SIG-M5 treated with dmso at 0.1 percent for 504 hours (cell line): Measurements from ENCODE around the gene RGS3.

Experiments used
- DNase-seq: peaks from one replicate; lab custom pipeline; 2025; ENCODE audit not compliant: unreplicated experiment; lab: John Stamatoyannopoulos, UW

RGS3 gene

GRCh38 chr9:113464286-113464660, 746 bp downstream of the RGS3 start:
- DNase-seq, result no peak

- DNase-seq, result no peak
Measured at GRCh38 chr9:113465599-113466140, 2.1 kb downstream of the RGS3 start.

DNA sequence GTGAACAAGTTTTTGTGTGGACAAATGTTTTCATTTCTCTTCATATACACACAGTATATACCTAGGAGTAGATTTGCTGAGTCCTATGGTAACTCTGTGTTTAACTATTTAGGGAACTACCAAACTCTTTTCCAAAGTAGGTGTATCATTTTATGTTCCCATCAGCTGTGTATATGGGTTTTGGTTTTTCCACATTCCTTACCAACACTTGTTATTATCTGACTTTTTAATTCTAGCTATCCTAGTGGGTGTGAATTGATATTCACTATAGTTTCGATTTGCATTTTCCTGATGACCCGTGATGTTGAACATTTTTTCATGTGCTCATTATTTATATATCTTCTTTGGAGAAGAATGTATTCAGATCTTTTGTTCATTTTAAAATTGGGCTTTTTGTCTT, 3.7 kb downstream of the RGS3 start:
- DNase-seq, result no peak

- no peak for DNase-seq
Measured at GRCh38 chr9:113468716-113469448, 5.4 kb downstream of the RGS3 start.

DNA sequence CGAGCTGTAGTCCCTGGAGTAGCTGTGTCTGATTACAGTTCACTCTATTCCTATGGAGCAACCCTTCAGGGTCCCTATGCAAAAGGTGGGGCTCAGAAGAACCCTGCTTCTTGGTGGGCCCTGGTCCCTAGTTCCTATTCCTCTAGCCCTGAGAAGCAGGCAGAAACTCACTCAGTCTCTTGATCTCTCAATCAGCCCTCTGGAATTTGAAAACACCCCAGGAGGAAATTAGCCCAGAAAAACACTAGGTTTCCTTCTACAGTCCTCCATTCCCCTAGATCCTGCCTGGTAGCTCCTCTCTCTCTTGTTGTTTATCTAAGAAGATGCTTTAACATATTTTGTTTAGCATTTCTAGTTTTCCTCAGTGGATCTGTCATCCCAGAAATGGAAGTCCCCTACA, 7.6 kb downstream of the RGS3 start:
- DNase-seq, result no peak

GRCh38 chr9:113471566-113471965, 8.0 kb downstream of the RGS3 start:
- no peak for DNase-seq

DNA sequence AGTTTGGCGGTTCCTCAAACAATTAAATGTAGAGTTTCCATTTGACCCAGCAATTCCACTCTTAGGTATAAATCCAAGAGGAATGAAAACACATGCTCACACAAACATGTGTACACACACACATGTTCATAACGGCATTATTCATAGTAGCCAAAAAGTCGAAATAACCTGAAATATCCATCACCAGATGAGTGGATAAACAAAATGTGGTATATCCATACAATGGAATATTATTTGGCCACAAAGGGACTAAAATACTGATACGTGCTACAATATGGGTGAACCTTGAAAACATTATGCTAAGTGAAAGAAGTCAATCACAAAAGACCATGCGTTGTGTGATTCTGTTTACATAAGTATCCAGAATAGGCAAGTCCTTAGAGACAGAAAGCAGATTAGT, 8.7 kb downstream of the RGS3 start:
- no peak for DNase-seq

- DNase-seq, result no peak
Measured at GRCh38 chr9:113474360-113475028, 11.0 kb downstream of the RGS3 start.

DNA sequence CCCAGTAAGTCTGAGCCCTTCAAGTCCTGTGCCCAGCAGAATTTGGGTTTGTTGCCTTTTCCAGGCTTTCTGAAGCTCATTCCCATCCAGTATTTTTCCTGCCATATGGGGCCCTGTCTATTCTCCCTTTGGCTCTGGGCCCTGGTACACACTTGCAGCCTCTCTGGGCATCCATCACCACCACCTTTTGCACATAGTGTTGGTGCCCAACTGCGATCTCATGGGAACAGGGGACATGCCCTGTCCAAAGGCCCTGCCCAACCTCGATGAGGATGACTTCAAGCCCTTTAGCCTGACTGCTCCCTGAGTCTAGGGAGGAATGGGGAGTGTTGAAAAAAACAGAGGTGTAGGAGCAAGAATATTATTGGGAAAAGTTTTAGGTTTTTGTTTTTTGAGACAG, 11.5 kb downstream of the RGS3 start:
- no peak for DNase-seq

- DNase-seq, result no peak
Measured at GRCh38 chr9:113475992-113476391, 12.5 kb downstream of the RGS3 start.

DNA sequence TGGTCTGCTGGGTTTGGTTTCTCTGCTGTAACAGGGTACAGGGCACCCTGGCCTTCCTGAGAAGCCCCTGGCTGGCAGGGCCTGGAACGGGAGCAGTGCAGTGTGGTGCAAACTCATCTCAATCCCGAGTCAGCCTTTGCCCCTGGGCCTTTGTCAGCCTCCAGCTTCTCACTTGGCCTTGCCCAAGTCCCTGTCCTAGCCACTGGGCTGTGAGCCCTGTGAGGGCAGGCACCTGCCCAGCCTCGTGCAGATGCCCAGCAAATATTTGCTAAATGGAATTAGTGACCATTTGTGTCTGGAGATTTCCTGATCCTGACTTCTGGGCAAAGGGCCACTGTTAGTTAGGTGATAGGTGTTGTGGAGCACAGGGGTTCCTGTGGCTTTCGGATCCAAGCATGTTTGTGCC, 13.0 kb downstream of the RGS3 start:
- DNase-seq, result no peak

GRCh38 chr9:113477058-113477457, 13.5 kb downstream of the RGS3 start:
- no peak for DNase-seq

DNA sequence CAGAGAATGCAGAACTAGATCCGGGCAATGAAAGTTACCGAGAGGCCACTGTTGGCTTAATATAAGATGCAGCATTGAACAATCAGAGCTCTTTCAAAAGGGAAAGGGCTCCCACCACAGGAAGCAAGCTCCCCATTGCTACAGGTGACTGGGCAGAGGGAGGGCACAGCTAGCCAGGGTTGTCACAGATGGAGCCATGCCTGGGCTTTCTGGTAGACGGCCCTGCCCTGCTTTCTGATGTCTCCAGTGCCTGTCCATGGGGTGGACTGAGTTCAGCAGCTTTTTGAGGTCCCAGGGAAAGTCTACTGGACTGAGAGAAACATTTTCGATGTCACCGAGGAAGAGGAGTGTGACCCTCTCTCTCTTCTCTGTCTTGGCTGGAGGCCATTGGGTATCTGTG, 14.1 kb downstream of the RGS3 start:
- no peak for DNase-seq

- no peak for DNase-seq
Measured at GRCh38 chr9:113479174-113479621, 15.7 kb downstream of the RGS3 start.

DNA sequence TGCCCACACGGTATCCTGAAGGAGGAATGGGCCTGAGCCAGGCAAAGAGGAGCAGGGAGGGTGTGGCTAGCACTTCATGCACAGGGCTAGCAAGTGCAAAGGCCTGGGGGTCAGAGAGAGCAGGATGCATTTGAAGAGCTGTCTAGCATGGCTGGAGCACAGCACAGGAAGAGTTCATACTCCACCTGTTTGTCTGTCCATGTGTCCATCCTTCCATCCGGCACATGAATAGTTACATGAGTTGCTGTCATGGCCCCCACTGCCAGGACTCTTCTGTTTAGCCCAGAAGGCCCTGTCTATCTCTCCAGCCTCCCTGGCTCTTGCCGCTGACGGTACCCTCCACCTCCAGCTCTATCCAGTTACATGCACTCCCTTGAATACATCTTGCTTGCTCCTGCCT, 17.1 kb downstream of the RGS3 start:
- DNase-seq, result no peak

DNA sequence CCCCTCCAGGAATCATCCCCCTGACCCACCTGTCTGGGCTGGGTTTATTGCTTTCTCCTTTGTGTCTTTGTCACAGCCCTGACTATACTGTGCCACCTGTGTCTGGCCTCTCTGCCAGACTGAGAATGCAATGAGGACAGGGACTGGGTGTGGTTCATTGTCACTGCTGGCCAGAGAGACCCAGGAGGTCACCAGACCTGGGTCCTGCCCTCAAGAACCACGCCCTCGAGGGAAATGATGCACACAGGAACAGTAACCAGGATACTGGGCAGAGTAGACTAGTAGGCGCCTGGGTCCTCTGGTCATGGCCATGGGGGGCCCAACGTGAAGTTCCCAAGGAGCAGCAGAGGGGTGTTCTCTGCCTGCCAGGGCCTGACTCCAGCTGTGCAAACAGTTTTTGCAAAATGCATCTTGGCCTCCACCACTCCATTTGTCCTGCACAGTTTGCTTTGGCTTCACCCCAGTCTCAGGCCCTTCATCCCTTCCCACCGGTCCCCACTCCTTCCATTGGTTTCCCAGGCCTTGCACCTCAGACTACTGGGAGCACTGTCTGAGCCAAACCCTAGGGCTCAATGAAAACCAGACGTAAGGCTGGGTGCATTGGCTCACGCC, 17.8 kb downstream of the RGS3 start:
- DNase-seq, result no peak

GRCh38 chr9:113482341-113482740, 18.8 kb downstream of the RGS3 start:
- DNase-seq, result no peak

DNA sequence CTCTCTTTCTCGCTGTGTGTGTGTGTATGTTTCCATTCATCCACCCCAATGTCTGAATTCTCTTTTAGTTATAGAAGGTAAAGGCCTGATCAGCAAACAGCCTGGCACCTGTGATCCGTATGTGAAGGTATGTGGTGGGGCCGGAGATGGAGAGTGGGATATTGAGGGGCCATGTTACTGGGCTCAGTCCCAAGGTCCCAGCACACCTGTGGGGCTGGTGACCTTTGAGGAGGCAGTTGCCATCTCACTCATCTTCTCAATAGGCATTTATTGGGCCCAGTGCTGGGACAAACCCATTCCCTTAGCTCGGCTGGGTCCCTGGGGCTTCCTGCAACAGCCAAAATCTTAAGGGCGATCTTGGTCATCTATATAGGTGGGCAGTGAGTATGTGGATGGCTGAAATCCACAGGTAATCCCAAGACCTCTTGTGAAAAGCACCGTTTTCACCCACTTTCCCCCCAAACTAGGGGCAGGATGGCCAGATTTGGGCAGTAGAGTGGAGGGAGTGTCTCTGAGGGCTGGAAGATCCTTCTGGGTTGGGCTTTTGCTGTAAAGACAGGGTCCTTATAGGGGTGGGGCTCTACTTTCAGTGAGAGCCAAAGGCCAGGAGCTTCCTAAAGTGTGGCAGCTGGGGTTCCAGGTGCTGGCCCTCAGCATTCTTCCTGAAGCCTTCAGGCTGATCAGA, 19.6 kb downstream of the RGS3 start:
- DNase-seq, result no peak

DNA sequence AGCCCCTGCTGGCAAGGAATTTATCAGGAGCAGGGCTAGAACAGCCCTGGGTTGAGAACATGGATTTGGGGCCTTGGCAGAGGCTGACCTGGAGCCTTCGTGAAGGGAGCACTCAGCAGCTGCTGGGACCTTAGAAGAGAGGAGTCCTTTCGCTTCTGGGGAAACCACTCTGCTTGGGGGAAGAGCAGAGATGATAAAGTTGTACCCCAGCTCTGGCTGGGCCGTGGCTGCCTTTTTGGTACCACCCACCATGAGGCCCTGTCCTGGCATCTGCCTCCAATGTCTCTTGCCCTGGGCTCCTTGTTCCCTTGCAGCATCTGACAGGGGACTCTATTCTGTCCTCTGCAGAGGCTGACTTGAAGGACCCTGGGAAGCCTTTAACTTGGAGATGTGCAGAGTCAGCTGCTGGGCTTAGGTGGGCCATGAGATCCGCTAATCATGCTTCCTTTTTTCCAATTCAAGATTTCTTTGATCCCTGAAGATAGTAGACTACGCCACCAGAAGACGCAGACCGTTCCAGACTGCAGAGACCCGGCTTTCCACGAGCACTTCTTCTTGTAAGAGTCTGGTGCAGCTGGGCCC, 20.2 kb downstream of the RGS3 start:
- DNase-seq, result no peak

- DNase-seq, result no peak
Measured at GRCh38 chr9:113484258-113484730, 20.8 kb downstream of the RGS3 start.

GRCh38 chr9:113485761-113486115, 22.2 kb downstream of the RGS3 start:
- no peak for DNase-seq
